Thymus (tissue), 11 donors: ENCODE results near the gene CYP26B1. TPM values are rescaled to one million over a fixed set of nuclear protein-coding genes. Genes with fewer than 3 reads are reported as not detected.
A peak's percentile ranks its signal among the peaks of the same experiment; 100 is the strongest.

ENCODE experiments used
- DNase-seq, 9 donors: peaks; one replicate each; pipeline ENCODE4 v3.0.0-alpha.2; 2013; ENCODE audit warnings: low spot score in 9 of 9, low read depth in 6 of 9, missing footprints in 1 of 9
- H3K27ac ChIP-seq, 2 donors: one replicate each; pipeline ENCODE4 v1.5.1; 2013; ENCODE audit warnings: control low read depth in 1 of 2, low read depth in 1 of 2, low read length in 1 of 2, mild to moderate bottlenecking in 1 of 2, moderate library complexity in 1 of 2
- H3K27me3 ChIP-seq, 2 donors: one replicate each; pipeline ENCODE4 v1.5.1; 2013; ENCODE audit warnings: low read length in 1 of 2; ENCODE audit not compliant: control insufficient read depth in 2 of 2, insufficient read depth in 1 of 2
- H3K36me3 ChIP-seq, 2 donors: one replicate each; pipeline ENCODE4 v1.5.1; 2013; ENCODE audit warnings: low read length in 1 of 2, mild to moderate bottlenecking in 1 of 2, moderate library complexity in 1 of 2; ENCODE audit not compliant: control insufficient read depth in 2 of 2, insufficient read depth in 2 of 2
- H3K4me1 ChIP-seq, 2 donors: one replicate each; pipeline ENCODE4 v1.5.1; 2013; ENCODE audit warnings: low read length in 2 of 2; ENCODE audit not compliant: control insufficient read depth in 2 of 2, insufficient read depth in 2 of 2
- H3K4me3 ChIP-seq, 2 donors: one replicate each; pipeline ENCODE4 v1.5.1; 2013; ENCODE audit warnings: low read length in 2 of 2, control low read depth in 1 of 2, mild to moderate bottlenecking in 1 of 2
- H3K9me3 ChIP-seq, 2 donors: one replicate each; pipeline ENCODE4 v1.5.1; 2013; ENCODE audit warnings: low read length in 1 of 2, mild to moderate bottlenecking in 1 of 2; ENCODE audit not compliant: control insufficient read depth in 2 of 2, insufficient read depth in 1 of 2
- WGBS: extraction: QIAGEN DNeasy Blood & Tissue Kit; methylation state at CpG from one replicate; pipeline ENCODE4 v1.1.7; 2013; 5-methylcytosine and 5-hydroxymethylcytosine counted together
- polyA plus RNA-seq: library from polyadenylated mRNA; stranded (reverse); fragments of 200-250 nt; gene quantifications from one replicate; pipeline ENCODE4 v1.2.3, GENCODE V29; 2013
- total RNA-seq: library from RNA; stranded (reverse); fragments of 120-200 nt; gene quantifications from one replicate; pipeline ENCODE4 v1.2.4, GENCODE V29; 2013
- donor health status: healthy.

The CYP26B1 gene
- total and polyA plus RNA-seq, 2 donors, result 5.6 to 10.3 TPM

GRCh38 chr2:72134997-72135800 lies 12.5 kb downstream of the CYP26B1 start:
- no peak for DNase-seq

GRCh38 chr2:72134408-72134996 lies 13.2 kb downstream of the CYP26B1 start:
- no peak overlapping the region for H3K27ac ChIP-seq
- H3K4me3 ChIP-seq, result no peak overlapping the region
- 93% methylated on average over 10 of the region's 10 CpGs for WGBS
- H3K9me3 ChIP-seq, result no peaks in the 10 kb centered on the region
- no peak for DNase-seq
- H3K27me3 ChIP-seq, result peaks cover 0 to 7% of the 10 kb centered on the region in 2 donors
- peaks cover 0 to 12% of the 10 kb centered on the region in 2 donors for H3K4me1 ChIP-seq
- no peaks in the 10 kb centered on the region for H3K36me3 ChIP-seq

More at GRCh38 chr2:72134997-72135800, 12.5 kb downstream of the CYP26B1 start:
- WGBS, result 90% methylated on average over 19 of the region's 19 CpGs
- H3K4me1 ChIP-seq, result peaks cover 0 to 12% of the 10 kb centered on the region in 2 donors
- no peaks in the 10 kb centered on the region for H3K9me3 ChIP-seq
- H3K27me3 ChIP-seq, result peaks cover 0 to 7% of the 10 kb centered on the region in 2 donors
- H3K27ac ChIP-seq, result no peak overlapping the region
- H3K4me3 ChIP-seq, result no peak overlapping the region
- H3K36me3 ChIP-seq, result no peaks in the 10 kb centered on the region

- Histone ChIP-seq H3K27me3 (peaks cover 0 to 7% of the 10 kb centered on the region in 2 donors), H3K4me1 (peaks cover 0 to 14% of the 10 kb centered on the region in 2 donors), H3K4me3 (no peak overlapping the region), H3K9me3 (no peaks in the 10 kb centered on the region), H3K27ac (no peak overlapping the region), H3K36me3 (no peaks in the 10 kb centered on the region)
- DNase-seq, result no peak
- 90% methylated on average over 11 of the region's 11 CpGs for WGBS
These were observed 13.8 kb downstream of the CYP26B1 start for GRCh38 chr2:72133721-72134407.

- WGBS, result 96% methylated on average over 29 of the region's 29 CpGs
- DNase-seq, result no peak
- no peaks in the 10 kb centered on the region for H3K36me3 ChIP-seq
These were observed 14.5 kb downstream of the CYP26B1 start for GRCh38 chr2:72132981-72133720.

GRCh38 chr2:72131916-72132841 lies 15.5 kb downstream of the CYP26B1 start:
- DNase-seq, result no peak
- Histone ChIP-seq H3K36me3 (no peaks in the 10 kb centered on the region), H3K4me1 (peaks cover 0 to 11% of the 10 kb centered on the region in 2 donors), H3K27me3 (peaks cover 0 to 5% of the 10 kb centered on the region in 2 donors), H3K9me3 (no peaks in the 10 kb centered on the region), H3K27ac (peak overlapping the region; percentile 5 to 52), H3K4me3 (no peak overlapping the region)
- WGBS, result 94% methylated on average over 37 of the region's 37 CpGs

More at GRCh38 chr2:72132981-72133720, 14.5 kb downstream of the CYP26B1 start:
- Histone ChIP-seq H3K4me3 (no peak overlapping the region), H3K4me1 (peaks cover 0 to 15% of the 10 kb centered on the region in 2 donors), H3K9me3 (no peaks in the 10 kb centered on the region), H3K27me3 (peaks cover 0 to 7% of the 10 kb centered on the region in 2 donors), H3K27ac (no peak overlapping the region)

- WGBS, result 94% methylated on average over 16 of the region's 16 CpGs
- H3K27ac ChIP-seq, result peak overlapping the region in 1 of 2 donors; percentile 25
- H3K27me3 ChIP-seq, result peaks cover 0 to 5% of the 10 kb centered on the region in 2 donors
- no peak overlapping the region for H3K4me3 ChIP-seq
- no peak for DNase-seq
- H3K4me1 ChIP-seq, result peaks cover 0 to 11% of the 10 kb centered on the region in 2 donors
- H3K36me3 ChIP-seq, result no peaks in the 10 kb centered on the region
- H3K9me3 ChIP-seq, result no peaks in the 10 kb centered on the region
These were observed 16.2 kb downstream of the CYP26B1 start for GRCh38 chr2:72131371-72131891.

GRCh38 chr2:72130659-72131360 lies 16.9 kb downstream of the CYP26B1 start:
- H3K36me3 ChIP-seq, result no peaks in the 10 kb centered on the region
- H3K4me3 ChIP-seq, result no peak overlapping the region
- H3K27me3 ChIP-seq, result peaks cover 0 to 5% of the 10 kb centered on the region in 2 donors
- H3K9me3 ChIP-seq, result no peaks in the 10 kb centered on the region
- H3K27ac ChIP-seq, result peak overlapping the region; percentile 17 to 64
- DNase-seq, result no peak
- WGBS, result 57% methylated on average over 26 of the region's 26 CpGs
- H3K4me1 ChIP-seq, result peaks cover 0 to 11% of the 10 kb centered on the region in 2 donors
